Measurements from ENCODE around the gene SMC6. TPM values are rescaled to one million over a fixed set of nuclear protein-coding genes. Genes with fewer than 3 reads are reported as not detected.
A peak's percentile ranks its signal among the peaks of the same experiment; 100 is the strongest.

The SMC6 gene
- polyA plus RNA-seq, 1 of the 3 experiments (the other 2 are of a cell fraction), result 6.5 TPM

- TF ChIP-seq TEAD4 (IDR thresholded peaks at IDR 0.05; ENCODE audit: borderline replicate concordance, insufficient read depth), result no peak
- TF ChIP-seq RAD21 (IDR thresholded peaks at IDR 0.05; ENCODE audit: low read length), result 0 out of 2 replicates have a peak, but pooled peaks have one; percentile 3
- no peak for TF ChIP-seq POLR2AphosphoS5 (IDR thresholded peaks at IDR 0.05; ENCODE audit: low read depth, low read length)
- TF ChIP-seq RCOR1 (IDR thresholded peaks at IDR 0.05; ENCODE audit: low read length), result peak; percentile 55; the same call in 1 of the 2 replicates
- TF ChIP-seq YY1 (IDR thresholded peaks at IDR 0.05; ENCODE audit: low read depth), result no peak
- peak; percentile 54 for TF ChIP-seq CHD2 (IDR thresholded peaks at IDR 0.05; ENCODE audit: low read length, partially characterized antibody)
- TF ChIP-seq JUND (IDR thresholded peaks at IDR 0.05), result no peak
- no peak for TF ChIP-seq CTCF (IDR thresholded peaks at IDR 0.05)
- no peak for TF ChIP-seq NRF1 (IDR thresholded peaks at IDR 0.05; ENCODE audit: low read depth, low read length)
Observed at GRCh38 chr2:17788773-17789172, 35.2 kb upstream of the SMC6 start (continued).

DNA sequence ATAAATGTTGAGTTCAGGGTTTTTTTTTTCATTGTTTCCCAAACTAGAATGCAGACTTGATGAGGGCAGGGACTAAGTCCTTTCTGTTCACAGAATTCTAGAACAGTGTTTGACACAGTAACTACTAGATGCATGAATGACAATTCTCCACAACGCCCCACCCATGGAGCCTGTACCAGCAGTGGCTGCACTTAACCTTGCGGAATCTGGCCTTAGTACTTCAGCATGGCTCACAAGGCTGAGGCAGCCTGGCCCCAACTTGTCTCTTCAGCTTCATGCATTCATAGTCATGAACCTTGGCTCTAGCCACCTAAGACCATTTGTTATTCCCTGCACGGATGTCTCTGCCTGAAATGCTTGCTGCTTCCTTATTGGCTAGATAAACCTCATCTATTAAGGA, 33.1 kb upstream of the SMC6 start:
- Histone ChIP-seq H4K20me1 (ENCODE audit: insufficient read depth) (no peaks in the 10 kb centered on the region), H3K9ac (no peak overlapping the region), H2AFZ (ENCODE audit: low read depth) (no peak overlapping the region), H3K4me3 (ENCODE audit: low read depth in 2 of 2, low read length in 1 of 2) (no peak overlapping the region), H3K27me3 (ENCODE audit: insufficient read depth) (no peaks in the 10 kb centered on the region), H3K79me2 (ENCODE audit: insufficient read depth) (no peaks in the 10 kb centered on the region), H3F3A (replicated peaks; ENCODE audit: insufficient read depth) (peaks cover 3% of the 10 kb centered on the region), H3K4me1 (ENCODE audit: control insufficient read depth in 1 of 2, insufficient read depth in 2 of 2, low read depth in 1 of 2, low read length in 1 of 2) (peaks cover 4 to 22% of the 10 kb centered on the region in 2 experiments; a peak in 2 of 4 replicates), H3K36me3 (replicated peaks in 1 of 2; ENCODE audit: control insufficient read depth in 1 of 2, insufficient read depth in 2 of 2, low read length in 1 of 2) (peaks cover 6 to 19% of the 10 kb centered on the region in 2 experiments), H3K9me3 (no peaks in the 10 kb centered on the region), H3K9me2 (no peaks in the 10 kb centered on the region), H3K27ac (ENCODE audit: low read depth in 2 of 2, low read length in 1 of 2) (no peak overlapping the region), H3K4me2 (no peak overlapping the region)
- POLR2A ChIA-PET, result no interaction called here
- TF ChIP-seq, protein P1, sequence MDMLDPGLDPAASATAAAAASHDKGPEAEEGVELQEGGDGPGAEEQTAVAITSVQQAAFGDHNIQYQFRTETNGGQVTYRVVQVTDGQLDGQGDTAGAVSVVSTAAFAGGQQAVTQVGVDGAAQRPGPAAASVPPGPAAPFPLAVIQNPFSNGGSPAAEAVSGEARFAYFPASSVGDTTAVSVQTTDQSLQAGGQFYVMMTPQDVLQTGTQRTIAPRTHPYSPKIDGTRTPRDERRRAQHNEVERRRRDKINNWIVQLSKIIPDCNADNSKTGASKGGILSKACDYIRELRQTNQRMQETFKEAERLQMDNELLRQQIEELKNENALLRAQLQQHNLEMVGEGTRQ (IDR thresholded peaks at IDR 0.05; ENCODE audit: borderline replicate concordance, low read depth, low read length), result no peak
- no peak for TF ChIP-seq TCF12 (IDR thresholded peaks at IDR 0.05)
- TF ChIP-seq NFIC (IDR thresholded peaks at IDR 0.05; ENCODE audit: borderline replicate concordance), result no peak
- no peak for TF ChIP-seq GABPA (IDR thresholded peaks at IDR 0.05; ENCODE audit: low read depth)
- CTCF ChIA-PET, result interaction anchor here (1.0 to 2.6 kb wide), 5 partner anchors 8 to 116 kb away, joined by 3 to 11 read pairs (median 4); no protein-coding TSS in a partner anchor
- no peak for DNase-seq
- WGBS (ENCODE audit: low lambda C conversion rate), result 100% methylated on average over 3 of the region's 3 CpGs

GRCh38 chr2:17781482-17781881, 27.9 kb upstream of the SMC6 start:
- no peak overlapping the region for H3K27ac ChIP-seq (ENCODE audit: low read depth in 2 of 2, low read length in 1 of 2)
- 92% methylated on average over 1 of the region's 1 CpG for WGBS (ENCODE audit: low lambda C conversion rate)
- ChIA-PET POLR2A (no interaction called here), CTCF (interaction anchor here (0.6 to 2.0 kb wide), 4 partner anchors 21 to 396 kb away, joined by 3 to 6 read pairs (median 4); no protein-coding TSS in a partner anchor)
- no peak overlapping the region for H2AFZ ChIP-seq (ENCODE audit: low read depth)
- no peaks in the 10 kb centered on the region for H3K9me2 ChIP-seq
- H3K36me3 ChIP-seq (replicated peaks in 1 of 2; ENCODE audit: control insufficient read depth in 1 of 2, insufficient read depth in 2 of 2, low read length in 1 of 2), result peaks cover 39 to 59% of the 10 kb centered on the region in 2 experiments
- H3K9me3 ChIP-seq, result no peaks in the 10 kb centered on the region
- no peaks in the 10 kb centered on the region for H3K4me1 ChIP-seq (ENCODE audit: control insufficient read depth in 1 of 2, insufficient read depth in 2 of 2, low read depth in 1 of 2, low read length in 1 of 2)
- no peak overlapping the region for H3K9ac ChIP-seq
- H3K4me2 ChIP-seq, result no peak overlapping the region
- H3K27me3 ChIP-seq (ENCODE audit: insufficient read depth), result no peaks in the 10 kb centered on the region
- no peaks in the 10 kb centered on the region for H3K79me2 ChIP-seq (ENCODE audit: insufficient read depth)
- no peaks in the 10 kb centered on the region for H4K20me1 ChIP-seq (ENCODE audit: insufficient read depth)
- no peak overlapping the region for H3K4me3 ChIP-seq (ENCODE audit: low read depth in 2 of 2, low read length in 1 of 2)
- peaks cover 8% of the 10 kb centered on the region for H3F3A ChIP-seq (replicated peaks; ENCODE audit: insufficient read depth)
- DNase-seq, result no peak
- no peak for TF ChIP-seq ELF1 (IDR thresholded peaks at IDR 0.05)
- no peak for TF ChIP-seq FOSL2 (IDR thresholded peaks at IDR 0.05; ENCODE audit: borderline replicate concordance, low read depth)
- no peak for TF ChIP-seq JUND (IDR thresholded peaks at IDR 0.05)
- no peak for TF ChIP-seq TAF1 (IDR thresholded peaks at IDR 0.05; ENCODE audit: borderline replicate concordance, low read depth, low read length)
- TF ChIP-seq POLR2AphosphoS5 (IDR thresholded peaks at IDR 0.05; ENCODE audit: low read depth, low read length), result no peak
- TF ChIP-seq FOXM1 (IDR thresholded peaks at IDR 0.05; ENCODE audit: low read depth), result no peak
- TF ChIP-seq TCF12 (IDR thresholded peaks at IDR 0.05), result no peak
- no peak for TF ChIP-seq TEAD4 (IDR thresholded peaks at IDR 0.05; ENCODE audit: borderline replicate concordance, insufficient read depth)
